ENCODE measurements around the gene HS6ST2.
A peak's percentile ranks its signal among the peaks of the same experiment; 100 is the strongest.

The HS6ST2 gene

DNA sequence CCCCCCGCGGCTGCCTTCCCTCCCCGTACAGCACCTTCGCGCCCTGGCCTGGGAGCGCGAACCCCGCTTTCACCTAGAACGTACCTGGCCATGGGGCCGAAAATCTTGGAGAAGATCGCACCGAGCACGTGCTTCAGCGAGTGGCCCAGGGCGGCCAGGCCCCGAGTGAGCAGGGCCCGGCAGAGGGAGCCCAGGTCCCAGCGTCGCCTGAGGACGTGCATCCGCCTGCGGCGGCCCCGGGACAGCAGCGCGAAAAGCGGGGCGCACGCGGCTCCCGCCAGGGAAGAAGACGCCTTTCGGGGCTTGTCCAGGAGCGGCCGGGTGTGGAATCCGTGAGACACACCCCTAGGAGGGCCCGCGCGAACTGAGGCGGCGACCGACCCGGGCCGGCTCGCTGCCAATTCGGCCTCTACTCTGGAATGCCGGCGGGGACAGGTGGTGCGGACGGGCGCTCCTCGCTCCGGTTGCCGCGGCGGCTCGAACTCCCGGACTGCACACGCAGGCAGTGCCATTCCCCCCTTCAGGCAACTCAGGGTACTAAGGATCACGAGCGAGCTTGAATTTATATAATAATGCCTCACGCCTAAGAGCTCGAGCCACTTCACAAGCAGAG is at the start of gene HS6ST2:
Gene HS6ST2, minus strand, starts transcription at position 539 of the 613 bp plus-strand sequence.
- Histone ChIP-seq H3K27ac (no peak within 1 kb of the TSS), H3K36me3 (no peaks in the 10 kb centered on the region), H3K4me3 (ENCODE audit: low read depth, low read length) (no peak within 1 kb of the TSS), H3K9me3 (ENCODE audit: severe bottlenecking) (no peaks in the 10 kb centered on the region), H3K27me3 (ENCODE audit: insufficient read depth, low read depth, severe bottlenecking) (peaks cover 78% of the 10 kb centered on the region)
- no peak for DNase-seq
- TF ChIP-seq, protein P1, sequence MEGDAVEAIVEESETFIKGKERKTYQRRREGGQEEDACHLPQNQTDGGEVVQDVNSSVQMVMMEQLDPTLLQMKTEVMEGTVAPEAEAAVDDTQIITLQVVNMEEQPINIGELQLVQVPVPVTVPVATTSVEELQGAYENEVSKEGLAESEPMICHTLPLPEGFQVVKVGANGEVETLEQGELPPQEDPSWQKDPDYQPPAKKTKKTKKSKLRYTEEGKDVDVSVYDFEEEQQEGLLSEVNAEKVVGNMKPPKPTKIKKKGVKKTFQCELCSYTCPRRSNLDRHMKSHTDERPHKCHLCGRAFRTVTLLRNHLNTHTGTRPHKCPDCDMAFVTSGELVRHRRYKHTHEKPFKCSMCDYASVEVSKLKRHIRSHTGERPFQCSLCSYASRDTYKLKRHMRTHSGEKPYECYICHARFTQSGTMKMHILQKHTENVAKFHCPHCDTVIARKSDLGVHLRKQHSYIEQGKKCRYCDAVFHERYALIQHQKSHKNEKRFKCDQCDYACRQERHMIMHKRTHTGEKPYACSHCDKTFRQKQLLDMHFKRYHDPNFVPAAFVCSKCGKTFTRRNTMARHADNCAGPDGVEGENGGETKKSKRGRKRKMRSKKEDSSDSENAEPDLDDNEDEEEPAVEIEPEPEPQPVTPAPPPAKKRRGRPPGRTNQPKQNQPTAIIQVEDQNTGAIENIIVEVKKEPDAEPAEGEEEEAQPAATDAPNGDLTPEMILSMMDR (IDR thresholded peaks at IDR 0.05; ENCODE audit: low read depth, low read length), result no peak

DNA sequence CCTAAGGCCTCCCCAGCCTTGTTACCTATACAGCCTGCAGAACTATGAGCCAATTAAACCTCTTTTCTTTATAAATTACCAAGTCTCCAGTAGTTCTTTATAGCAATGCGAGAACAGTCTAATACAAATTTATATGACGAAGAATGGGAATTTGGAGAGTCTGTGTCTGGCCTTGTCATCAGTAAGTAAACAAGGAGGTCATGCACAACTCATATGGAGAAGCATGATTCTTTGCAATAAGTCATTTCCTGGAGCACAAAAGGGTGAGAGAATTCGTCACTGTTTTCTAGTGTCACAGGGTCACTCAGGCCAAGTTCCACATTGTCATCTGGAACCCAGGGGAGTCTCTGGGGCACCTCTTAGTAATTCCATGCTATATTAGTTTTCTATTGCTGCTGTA is 49.0 kb upstream of the HS6ST2 start:
- H3K27me3 ChIP-seq (ENCODE audit: insufficient read depth, low read depth, severe bottlenecking), result peaks cover 32% of the 10 kb centered on the region
- no peak overlapping the region for H3K4me3 ChIP-seq (ENCODE audit: low read depth, low read length)
- no peak overlapping the region for H3K27ac ChIP-seq
- no peaks in the 10 kb centered on the region for H3K36me3 ChIP-seq
- no peak for DNase-seq
- H3K9me3 ChIP-seq (ENCODE audit: severe bottlenecking), result no peaks in the 10 kb centered on the region
- TF ChIP-seq, protein P1 (IDR thresholded peaks at IDR 0.05; ENCODE audit: low read depth, low read length), result no peak

DNA sequence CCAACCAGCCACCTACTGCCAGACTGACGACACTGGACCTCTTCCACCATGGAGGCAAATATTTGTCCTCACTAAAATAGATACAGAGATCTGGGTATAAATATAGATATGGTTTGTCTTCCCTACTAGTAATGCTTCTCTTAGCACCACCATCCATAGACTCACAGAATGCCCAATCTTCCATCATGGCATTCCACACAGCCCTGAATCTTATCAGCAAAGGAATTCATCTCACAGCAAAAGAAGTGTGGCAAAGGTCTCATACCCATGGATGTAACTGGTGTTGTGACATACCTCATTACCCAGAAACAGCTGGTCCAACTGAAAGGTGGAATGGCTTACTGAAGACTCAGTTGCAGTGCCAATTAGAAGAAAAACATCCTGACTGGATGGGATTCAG is 47.2 kb upstream of the HS6ST2 start:
- TF ChIP-seq, protein P1 (IDR thresholded peaks at IDR 0.05; ENCODE audit: low read depth, low read length), result no peak
- Histone ChIP-seq H3K4me3 (ENCODE audit: low read depth, low read length) (no peak overlapping the region), H3K9me3 (ENCODE audit: severe bottlenecking) (no peaks in the 10 kb centered on the region), H3K27me3 (ENCODE audit: insufficient read depth, low read depth, severe bottlenecking) (peaks cover 39% of the 10 kb centered on the region), H3K27ac (no peak overlapping the region), H3K36me3 (no peaks in the 10 kb centered on the region)
- no peak for DNase-seq

DNA sequence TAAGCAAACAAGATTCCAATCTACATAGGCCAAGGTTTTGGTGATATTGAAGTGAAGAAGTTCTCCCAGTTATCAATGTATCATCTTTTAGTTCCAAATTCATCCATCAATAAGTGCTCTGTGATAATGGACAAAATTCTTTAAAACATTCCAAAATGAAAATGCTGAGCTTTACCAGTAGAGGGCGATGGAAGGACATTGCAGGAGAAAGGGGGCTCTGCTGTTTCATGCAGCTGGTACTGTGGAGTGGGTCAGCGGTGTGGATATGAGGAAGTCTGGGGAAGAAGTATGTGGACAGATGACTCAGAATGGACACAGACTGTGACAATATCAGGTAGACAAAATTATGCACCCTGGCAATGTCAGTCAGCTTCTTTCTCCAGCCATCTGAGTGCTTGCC is 46.6 kb upstream of the HS6ST2 start:
- no peaks in the 10 kb centered on the region for H3K36me3 ChIP-seq
- no peak for DNase-seq
- H3K27ac ChIP-seq, result no peak overlapping the region
- peaks cover 41% of the 10 kb centered on the region for H3K27me3 ChIP-seq (ENCODE audit: insufficient read depth, low read depth, severe bottlenecking)
- TF ChIP-seq, protein P1 (IDR thresholded peaks at IDR 0.05; ENCODE audit: low read depth, low read length), result peak; percentile 49
- H3K9me3 ChIP-seq (ENCODE audit: severe bottlenecking), result no peaks in the 10 kb centered on the region
- no peak overlapping the region for H3K4me3 ChIP-seq (ENCODE audit: low read depth, low read length)

DNA sequence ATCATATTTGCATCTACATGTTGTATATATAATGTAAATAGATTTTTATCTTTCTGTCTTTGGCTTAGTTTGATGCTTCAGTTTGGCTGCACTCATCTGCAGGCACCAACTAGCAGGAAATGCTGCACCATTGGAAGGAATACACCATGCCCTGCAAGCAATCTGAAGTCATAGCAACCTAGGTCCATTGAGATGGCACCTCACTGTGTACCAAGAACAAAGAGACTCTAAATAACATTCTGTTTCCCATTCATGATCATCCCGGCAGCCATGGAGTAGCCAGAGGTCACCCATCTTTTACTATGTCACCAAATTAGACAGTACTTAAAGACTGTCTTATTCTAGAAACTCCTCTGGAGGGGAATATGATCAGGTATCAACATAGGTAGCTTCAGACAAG is 40.8 kb upstream of the HS6ST2 start:
- TF ChIP-seq, protein P1 (IDR thresholded peaks at IDR 0.05; ENCODE audit: low read depth, low read length), result no peak
- no peaks in the 10 kb centered on the region for H3K36me3 ChIP-seq
- no peak for DNase-seq
- H3K27ac ChIP-seq, result no peak overlapping the region
- no peaks in the 10 kb centered on the region for H3K9me3 ChIP-seq (ENCODE audit: severe bottlenecking)
- peaks cover 62% of the 10 kb centered on the region for H3K27me3 ChIP-seq (ENCODE audit: insufficient read depth, low read depth, severe bottlenecking)
- H3K4me3 ChIP-seq (ENCODE audit: low read depth, low read length), result no peak overlapping the region

DNA sequence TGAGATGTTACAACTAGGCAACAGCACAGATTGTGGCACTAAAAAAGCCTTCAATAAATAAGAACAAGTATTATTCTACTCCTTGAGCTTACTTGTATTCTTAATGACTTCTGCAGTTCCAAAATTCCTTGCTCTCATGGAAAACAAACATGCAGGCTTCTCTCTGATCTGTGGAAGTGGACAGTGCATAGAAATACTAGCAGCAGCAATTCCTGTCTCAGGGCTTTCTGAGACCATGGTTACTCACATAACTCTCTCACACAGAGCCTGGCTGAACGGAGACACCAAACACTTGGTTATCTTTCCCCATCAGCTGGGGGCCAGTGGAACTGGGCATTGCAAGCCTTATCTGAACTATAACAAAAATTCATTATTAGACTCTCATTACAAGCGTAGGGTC is 32.4 kb upstream of the HS6ST2 start:
- TF ChIP-seq, protein P1 (IDR thresholded peaks at IDR 0.05; ENCODE audit: low read depth, low read length), result no peak
- no peak overlapping the region for H3K4me3 ChIP-seq (ENCODE audit: low read depth, low read length)
- peaks cover 69% of the 10 kb centered on the region for H3K27me3 ChIP-seq (ENCODE audit: insufficient read depth, low read depth, severe bottlenecking)

More for the DNA sequence above, 32.4 kb upstream of the HS6ST2 start:
- Histone ChIP-seq H3K27ac (no peak overlapping the region), H3K36me3 (no peaks in the 10 kb centered on the region), H3K9me3 (ENCODE audit: severe bottlenecking) (no peaks in the 10 kb centered on the region)
- DNase-seq, result no peak
